H9 (cell line): ENCODE data around the gene OR5A1. TPM values are rescaled to one million over a fixed set of nuclear protein-coding genes. Genes with fewer than 3 reads are reported as not detected.

ENCODE experiments used
- DNase-seq: peaks from one replicate; pipeline ENCODE4 v3.0.0-alpha.2; 2017
- H2AFZ ChIP-seq: one replicate; pipeline ENCODE4 v1.6.1; 2013; ENCODE audit warnings: mild to moderate bottlenecking, low read length, control low read depth, moderate library complexity
- H2AK5ac ChIP-seq: 2 replicates; pipeline ENCODE4 v1.6.1; 2013; ENCODE audit warnings: low read length, control low read depth, mixed read lengths; ENCODE audit not compliant: insufficient read length
- H2BK120ac ChIP-seq: one replicate; pipeline ENCODE4 v1.6.1; 2013; ENCODE audit warnings: low read depth, mild to moderate bottlenecking, low read length, control low read depth, inconsistent platforms; ENCODE audit not compliant: poor library complexity, severe bottlenecking
- H2BK12ac ChIP-seq: 2 replicates; pipeline ENCODE4 v1.6.1; 2013; ENCODE audit warnings: low read length, control low read depth, mixed read lengths, low read depth; ENCODE audit not compliant: insufficient read length
- H2BK15ac ChIP-seq: 2 replicates; pipeline ENCODE4 v1.6.1; 2013; ENCODE audit warnings: low read depth, low read length, control low read depth
- H2BK20ac ChIP-seq: one replicate; pipeline ENCODE4 v1.6.1; 2013; ENCODE audit warnings: low read depth, mild to moderate bottlenecking, low read length, control low read depth, inconsistent platforms; ENCODE audit not compliant: poor library complexity, severe bottlenecking
- H2BK5ac ChIP-seq: 2 replicates; pipeline ENCODE4 v1.6.1; 2013; ENCODE audit warnings: low read length, control low read depth, mixed read lengths; ENCODE audit not compliant: insufficient read length
- H3K14ac ChIP-seq: 2 replicates; pipeline ENCODE4 v1.6.1; 2013; ENCODE audit warnings: low read length, control low read depth; ENCODE audit not compliant: insufficient read depth
- H3K18ac ChIP-seq: 2 replicates; pipeline ENCODE4 v1.6.1; 2013; ENCODE audit warnings: low read depth, mild to moderate bottlenecking, mixed read lengths, low read length, control low read depth; ENCODE audit not compliant: insufficient read length
- H3K23ac ChIP-seq: 2 replicates; pipeline ENCODE4 v1.6.1; 2013; ENCODE audit warnings: low read length, control low read depth, mixed read lengths, low read depth; ENCODE audit not compliant: insufficient read length
- H3K23me2 ChIP-seq: 2 replicates; pipeline ENCODE4 v1.6.1; 2013; ENCODE audit warnings: low read depth, mild to moderate bottlenecking, mixed read lengths, low read length, control low read depth; ENCODE audit not compliant: insufficient read length, poor library complexity, severe bottlenecking
- H3K27ac ChIP-seq: 2 replicates; pipeline ENCODE4 v1.5.1; 2013; ENCODE audit warnings: low read length, control low read depth, mixed read lengths, low read depth; ENCODE audit not compliant: insufficient read length
- H3K27me3 ChIP-seq: 2 replicates; pipeline ENCODE4 v1.6.1; 2013; ENCODE audit warnings: low read length, control low read depth, inconsistent platforms; ENCODE audit not compliant: insufficient read depth
- H3K4ac ChIP-seq: 2 replicates; pipeline ENCODE4 v1.6.1; 2013; ENCODE audit warnings: low read depth, mild to moderate bottlenecking, control low read depth, inconsistent platforms, low read length, moderate library complexity
- H3K4me1 ChIP-seq: 2 replicates; pipeline ENCODE4 v1.6.1; 2013; ENCODE audit warnings: low read length, control low read depth, inconsistent platforms; ENCODE audit not compliant: insufficient read depth
- H3K4me2 ChIP-seq: 2 replicates; pipeline ENCODE4 v1.6.1; 2013; ENCODE audit warnings: low read length, control low read depth, mixed read lengths; ENCODE audit not compliant: insufficient read length, insufficient read depth
- H3K56ac ChIP-seq: 2 replicates; pipeline ENCODE4 v1.6.1; 2013; ENCODE audit warnings: low read depth, mild to moderate bottlenecking, mixed read lengths, low read length, control low read depth; ENCODE audit not compliant: insufficient read length
- H3K79me1 ChIP-seq: 2 replicates; pipeline ENCODE4 v1.6.1; 2013; ENCODE audit warnings: low read depth, mild to moderate bottlenecking, moderate library complexity, low read length, control low read depth, inconsistent platforms; ENCODE audit not compliant: insufficient read depth, poor library complexity, severe bottlenecking
- H3K79me2 ChIP-seq: 2 replicates; pipeline ENCODE4 v1.6.1; 2013; ENCODE audit warnings: low read length, control low read depth, inconsistent platforms; ENCODE audit not compliant: insufficient read depth
- H3K9ac ChIP-seq: 2 replicates; pipeline ENCODE4 v1.6.1; 2013; ENCODE audit warnings: low read length, control low read depth, mixed read lengths; ENCODE audit not compliant: insufficient read length; ENCODE audit errors: extremely low read depth
- H3K9me3 ChIP-seq: one replicate; pipeline ENCODE4 v1.6.1; 2013; ENCODE audit warnings: low read depth, low read length, inconsistent platforms; ENCODE audit not compliant: control insufficient read depth
- H3T11ph ChIP-seq: one replicate; pipeline ENCODE4 v1.6.1; 2013; ENCODE audit warnings: mild to moderate bottlenecking, low read length, control low read depth, inconsistent platforms
- H4K20me1 ChIP-seq: one replicate; pipeline ENCODE4 v1.6.1; 2013; ENCODE audit not compliant: control insufficient read depth, insufficient read length, insufficient read depth
- H4K5ac ChIP-seq: 2 replicates; pipeline ENCODE4 v1.6.1; 2013; ENCODE audit warnings: low read depth, mild to moderate bottlenecking, mixed read lengths, low read length, control low read depth; ENCODE audit not compliant: insufficient read length
- H4K8ac ChIP-seq: replicated peaks from 2 replicates; pipeline ENCODE4 v1.6.1; 2013; ENCODE audit warnings: low read length, control low read depth, mixed read lengths, low read depth; ENCODE audit not compliant: insufficient read length
- H4K91ac ChIP-seq: 2 replicates; pipeline ENCODE4 v1.6.1; 2013; ENCODE audit warnings: low read depth, mild to moderate bottlenecking, moderate library complexity, mixed read lengths, low read length, control low read depth; ENCODE audit not compliant: insufficient read length
- H3K27ac Mint-ChIP-seq, 3 experiments: 2 replicates in 2 of 3; 3 replicates in 1 of 3; pipeline ENCODE4 v1.8.0; 2020 to 2021; ENCODE audit warnings: mixed read lengths in 3 of 3, mild to moderate bottlenecking in 1 of 3, moderate library complexity in 1 of 3
- H3K27me3 Mint-ChIP-seq: 2 replicates; pipeline ENCODE4 v1.8.0; 2021; ENCODE audit warnings: low read depth, mild to moderate bottlenecking, moderate library complexity, mixed read lengths
- H3K36me3 Mint-ChIP-seq, 3 experiments: 2 replicates in 2 of 3; 3 replicates in 1 of 3; pipeline ENCODE4 v1.8.0; 2020 to 2021; ENCODE audit warnings: low read depth in 3 of 3, mixed read lengths in 3 of 3; ENCODE audit not compliant: insufficient read depth in 1 of 3
- H3K4me1 Mint-ChIP-seq, 2 experiments: 2 replicates each; pipeline ENCODE4 v1.8.0; 2020; ENCODE audit warnings: mixed read lengths in 2 of 2
- H3K4me3 Mint-ChIP-seq, 2 experiments: 2 replicates in 1 of 2; 3 replicates in 1 of 2; pipeline ENCODE4 v1.8.0; 2020 to 2021; ENCODE audit warnings: mild to moderate bottlenecking in 2 of 2, mixed read lengths in 2 of 2, moderate library complexity in 1 of 2
- H3K9me3 Mint-ChIP-seq, 2 experiments: 2 replicates in 1 of 2; 3 replicates in 1 of 2; pipeline ENCODE4 v1.8.0; 2020; ENCODE audit warnings: mild to moderate bottlenecking in 2 of 2, mixed read lengths in 2 of 2, moderate library complexity in 1 of 2
- WGBS: extraction: QIAGEN DNeasy Blood & Tissue Kit; methylation state at CpG from one replicate; pipeline ENCODE4 v1.1.7; 2013; ENCODE audit warnings: missing lambda C conversion rate, low lambda C conversion rate, mixed read lengths; ENCODE audit not compliant: insufficient read length; ENCODE audit errors: extremely low coverage; 5-methylcytosine and 5-hydroxymethylcytosine counted together
- total RNA-seq: library from RNA; stranded (reverse); gene quantifications from 2 replicates; pipeline ENCODE4 v1.2.1, GENCODE V29; 2021
- TF ChIP-seq, protein P1 (sequence below): fragments of 200-600 bp; sonication (generic); conservative IDR thresholded peaks from 3 replicates; pipeline ENCODE4 v1.8.0; 2021; ENCODE audit warnings: antibody characterized with exemption, mild to moderate bottlenecking

The OR5A1 gene
- total RNA-seq, 1 experiment from 2014 or later, result not detected

DNA sequence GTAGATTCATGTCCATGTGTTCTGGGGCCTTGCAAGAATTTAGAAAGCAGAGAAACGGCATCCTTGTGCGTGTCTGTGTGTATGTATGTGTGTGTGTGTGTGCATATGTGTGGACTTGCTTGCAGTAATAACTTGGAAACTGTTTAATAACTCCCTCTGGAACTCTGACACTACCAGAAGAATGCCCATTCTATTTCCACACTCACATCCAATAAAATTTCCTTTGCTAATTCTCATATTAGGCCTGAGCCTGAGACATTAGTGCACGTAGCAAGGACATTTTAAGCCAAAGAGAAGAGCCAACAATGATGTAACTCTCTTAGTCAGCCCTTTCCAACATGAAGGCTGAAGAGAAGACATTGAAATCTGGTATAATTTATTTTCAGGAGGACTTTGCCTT lies 23.6 kb downstream of the OR5A1 start:
- no peak overlapping the region for H3K4me3 Mint-ChIP-seq
- H2AK5ac ChIP-seq, result no peak overlapping the region
- no peak overlapping the region for H3K14ac ChIP-seq
- no peak overlapping the region for H2BK120ac ChIP-seq
- H2AFZ ChIP-seq, result no peak overlapping the region
- DNase-seq, result no peak
- no peaks in the 10 kb centered on the region for H4K20me1 ChIP-seq
- H3K9ac ChIP-seq, result no peak overlapping the region
- H3K9me3 Mint-ChIP-seq, result no peaks in the 10 kb centered on the region
- H3K4me2 ChIP-seq, result no peak overlapping the region
- no peak overlapping the region for H3K23ac ChIP-seq
- no CpG with 5 or more reads among the region's 3 CpGs for WGBS
- no peaks in the 10 kb centered on the region for H3K36me3 Mint-ChIP-seq
- no peak overlapping the region for H3K56ac ChIP-seq
- no peaks in the 10 kb centered on the region for H3K23me2 ChIP-seq
- no peaks in the 10 kb centered on the region for H3K27me3 Mint-ChIP-seq
- TF ChIP-seq, protein P1, sequence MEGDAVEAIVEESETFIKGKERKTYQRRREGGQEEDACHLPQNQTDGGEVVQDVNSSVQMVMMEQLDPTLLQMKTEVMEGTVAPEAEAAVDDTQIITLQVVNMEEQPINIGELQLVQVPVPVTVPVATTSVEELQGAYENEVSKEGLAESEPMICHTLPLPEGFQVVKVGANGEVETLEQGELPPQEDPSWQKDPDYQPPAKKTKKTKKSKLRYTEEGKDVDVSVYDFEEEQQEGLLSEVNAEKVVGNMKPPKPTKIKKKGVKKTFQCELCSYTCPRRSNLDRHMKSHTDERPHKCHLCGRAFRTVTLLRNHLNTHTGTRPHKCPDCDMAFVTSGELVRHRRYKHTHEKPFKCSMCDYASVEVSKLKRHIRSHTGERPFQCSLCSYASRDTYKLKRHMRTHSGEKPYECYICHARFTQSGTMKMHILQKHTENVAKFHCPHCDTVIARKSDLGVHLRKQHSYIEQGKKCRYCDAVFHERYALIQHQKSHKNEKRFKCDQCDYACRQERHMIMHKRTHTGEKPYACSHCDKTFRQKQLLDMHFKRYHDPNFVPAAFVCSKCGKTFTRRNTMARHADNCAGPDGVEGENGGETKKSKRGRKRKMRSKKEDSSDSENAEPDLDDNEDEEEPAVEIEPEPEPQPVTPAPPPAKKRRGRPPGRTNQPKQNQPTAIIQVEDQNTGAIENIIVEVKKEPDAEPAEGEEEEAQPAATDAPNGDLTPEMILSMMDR, result no peak
- H3K18ac ChIP-seq, result no peak overlapping the region
- H3K79me1 ChIP-seq, result no peaks in the 10 kb centered on the region
- H3K79me2 ChIP-seq, result no peaks in the 10 kb centered on the region
- no peak overlapping the region for H4K5ac ChIP-seq
- no peak overlapping the region for H3K27ac ChIP-seq
- no peak overlapping the region for H2BK5ac ChIP-seq
- no peak overlapping the region for H2BK20ac ChIP-seq
- H2BK15ac ChIP-seq, result no peak overlapping the region
- H4K8ac ChIP-seq, result no peak overlapping the region
- peaks cover 0 to 4% of the 10 kb centered on the region in 2 experiments; a peak in 1 of 4 replicates for H3K4me1 Mint-ChIP-seq
- H3K27ac Mint-ChIP-seq, result no peak overlapping the region
- H3K9me3 ChIP-seq, result no peaks in the 10 kb centered on the region
- no peak overlapping the region for H2BK12ac ChIP-seq
- no peak overlapping the region for H3K4ac ChIP-seq
- H3K4me1 ChIP-seq, result no peaks in the 10 kb centered on the region
- no peaks in the 10 kb centered on the region for H3K27me3 ChIP-seq
- no peak overlapping the region for H4K91ac ChIP-seq
- no peak overlapping the region for H3T11ph ChIP-seq
